Stromal cell of bone marrow (primary cell): Measurements from ENCODE around the gene IVD.

Experiments used
- DNase-seq: peaks from one replicate; pipeline ENCODE4 v3.0.0-alpha.2; 2012; ENCODE audit warnings: low read depth

The IVD gene

DNA sequence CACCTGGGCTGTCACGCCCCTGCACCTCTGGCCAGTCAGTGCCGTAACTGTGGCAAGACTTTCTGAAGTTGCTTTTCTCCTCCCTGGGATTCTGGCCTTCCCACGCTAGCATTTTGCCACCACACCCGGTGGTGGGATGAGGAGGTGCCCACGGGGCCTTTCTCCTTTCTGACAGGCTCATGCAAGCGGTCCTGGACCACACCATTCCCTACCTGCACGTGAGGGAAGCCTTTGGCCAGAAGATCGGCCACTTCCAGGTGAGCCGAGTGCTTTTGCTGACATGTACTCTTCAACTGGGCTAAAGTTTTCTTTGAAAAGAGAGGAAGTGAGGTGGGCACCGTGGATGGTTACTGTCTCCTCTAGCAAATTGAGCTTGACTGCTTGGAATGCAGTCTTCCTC lies 9.6 kb downstream of the IVD start:
- DNase-seq = no peak

DNA sequence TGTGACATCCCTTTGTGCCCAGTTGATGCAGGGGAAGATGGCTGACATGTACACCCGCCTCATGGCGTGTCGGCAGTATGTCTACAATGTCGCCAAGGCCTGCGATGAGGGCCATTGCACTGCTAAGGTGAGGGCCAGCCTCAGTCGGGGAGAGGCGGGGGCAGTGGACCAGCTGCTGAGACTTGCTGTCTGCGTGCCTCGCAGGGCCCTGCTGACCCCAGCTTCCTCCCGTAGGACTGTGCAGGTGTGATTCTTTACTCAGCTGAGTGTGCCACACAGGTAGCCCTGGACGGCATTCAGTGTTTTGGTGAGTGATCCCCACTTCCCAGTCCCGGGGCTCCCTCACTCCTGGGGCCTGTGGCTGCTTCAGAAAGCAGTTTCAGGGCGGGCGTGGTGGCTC lies 10.5 kb downstream of the IVD start:
- DNase-seq = no peak

DNA sequence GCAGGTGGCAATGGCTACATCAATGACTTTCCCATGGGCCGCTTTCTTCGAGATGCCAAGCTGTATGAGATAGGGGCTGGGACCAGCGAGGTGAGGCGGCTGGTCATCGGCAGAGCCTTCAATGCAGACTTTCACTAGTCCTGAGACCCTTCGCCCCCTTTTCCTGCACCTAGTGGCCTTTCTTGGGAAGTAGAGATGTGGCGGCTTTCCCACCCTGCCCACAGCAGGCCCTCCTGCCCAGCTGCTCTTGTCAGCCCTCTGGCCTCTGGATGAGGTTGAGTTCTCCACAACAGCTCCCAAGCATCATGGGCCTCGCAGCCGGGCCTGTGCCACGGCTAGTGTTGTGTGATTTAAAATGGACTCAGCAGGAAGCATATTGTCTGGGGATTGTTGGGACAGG lies 12.5 kb downstream of the IVD start:
- no peak for DNase-seq

DNA sequence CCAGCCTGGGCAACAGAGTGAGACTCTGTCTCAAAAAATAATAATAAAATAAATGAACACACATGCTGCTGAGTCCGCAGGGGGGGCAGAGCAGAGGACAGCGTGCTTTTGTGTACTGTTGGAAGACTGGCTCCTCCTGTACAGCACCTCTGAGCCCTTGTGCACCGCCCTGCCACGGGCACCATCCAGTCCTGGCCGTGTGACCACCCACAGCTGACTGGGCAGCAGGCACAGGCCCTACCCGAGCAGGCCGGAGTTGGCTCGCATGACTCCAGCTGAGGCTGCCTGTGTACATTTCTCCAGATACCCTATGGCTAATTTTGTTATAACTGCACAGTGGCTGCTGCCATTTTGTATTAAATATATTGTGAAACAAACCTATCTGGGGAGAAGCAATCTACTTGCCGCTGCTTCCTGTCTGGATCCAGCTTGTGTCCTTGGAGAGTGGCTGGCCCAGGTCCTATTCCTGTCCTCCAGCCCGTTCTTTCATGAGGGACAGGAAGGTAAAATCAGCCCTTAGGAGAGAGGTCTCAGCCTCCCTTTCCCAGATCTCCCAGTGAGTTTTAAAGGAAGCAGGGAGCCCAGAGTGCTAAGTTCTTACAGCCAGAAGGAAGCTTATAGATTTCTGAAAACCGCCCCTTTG lies 14.6 kb downstream of the IVD start:
- no peak for DNase-seq

- DNase-seq = no peak
Observed at GRCh38 chr15:40420793-40421192, 15.2 kb downstream of the IVD start.

GRCh38 chr15:40421246-40422157 lies 15.9 kb downstream of the IVD start:
- peak; percentile 18 for DNase-seq

GRCh38 chr15:40424483-40425115 lies 19.0 kb downstream of the IVD start:
- no peak for DNase-seq

- no peak for DNase-seq
Observed at GRCh38 chr15:40425681-40426080, 20.1 kb downstream of the IVD start.

DNA sequence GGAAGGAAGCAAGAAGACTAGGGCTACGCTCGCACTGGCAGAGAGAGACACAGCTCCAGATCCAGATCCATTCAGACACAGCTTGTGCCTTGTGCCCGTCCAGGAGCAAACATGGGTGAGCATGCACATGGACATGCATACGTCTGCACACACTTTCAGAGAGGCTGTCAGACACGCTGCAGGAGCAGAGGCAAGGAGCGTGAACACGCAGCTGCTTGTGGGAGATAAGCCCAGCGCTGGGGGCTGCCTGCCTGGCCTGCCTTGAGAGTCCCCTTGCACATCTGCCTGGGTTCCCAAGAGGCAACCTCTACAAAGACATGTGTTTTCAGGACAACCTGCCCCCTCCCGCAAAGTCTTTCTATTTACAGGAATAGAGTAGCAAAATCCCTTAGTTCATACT lies 21.6 kb downstream of the IVD start:
- no peak for DNase-seq

DNA sequence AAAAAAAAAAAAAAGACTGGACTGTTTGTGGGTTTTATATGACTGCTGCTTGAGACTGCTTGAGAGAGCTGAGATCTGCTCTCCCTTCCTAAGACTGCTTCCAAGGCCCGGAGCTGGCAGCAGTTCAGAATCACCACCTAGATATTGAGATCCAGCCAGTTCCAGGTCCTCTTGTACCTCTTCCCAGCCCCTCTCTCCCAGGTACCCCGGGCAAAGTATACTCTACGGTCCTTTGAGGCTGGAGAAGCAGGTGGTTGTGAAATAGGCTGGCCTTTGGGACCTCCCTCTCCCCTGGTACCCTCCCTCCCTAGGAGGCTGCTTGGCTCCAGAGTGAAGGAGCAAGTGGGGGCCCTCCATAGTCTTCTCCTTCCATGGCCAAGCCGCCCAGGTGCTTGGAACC lies 22.6 kb downstream of the IVD start:
- no peak for DNase-seq

DNA sequence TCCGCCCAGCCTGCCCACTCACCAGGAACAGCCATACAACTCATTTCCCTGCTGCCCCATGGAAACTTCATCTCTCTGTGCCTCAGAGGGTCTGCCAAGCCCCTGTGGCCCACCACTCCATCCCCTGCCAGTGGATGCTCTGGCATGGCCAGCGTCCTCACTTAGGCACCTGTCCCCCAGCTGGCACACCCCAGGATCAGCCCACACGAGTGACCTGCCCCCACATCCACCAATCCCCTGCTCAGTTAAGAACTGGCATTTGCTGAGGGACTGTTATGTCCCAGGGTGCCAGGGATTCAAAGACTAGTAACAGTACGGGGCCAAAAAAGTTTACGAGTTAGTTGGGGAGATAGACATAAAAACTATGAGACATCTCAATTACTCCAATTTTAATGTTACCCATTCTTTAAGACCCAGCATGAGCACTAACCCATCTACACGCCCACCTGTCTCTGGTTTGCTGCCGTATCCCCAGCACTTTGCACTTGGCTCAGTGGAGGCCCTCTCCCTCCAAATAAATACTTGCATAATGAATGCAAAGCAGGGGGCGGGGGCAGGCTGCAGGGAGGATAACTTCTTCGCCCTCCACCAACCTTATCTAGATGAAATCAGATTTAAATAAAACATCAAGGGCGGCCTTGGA lies 23.6 kb downstream of the IVD start:
- no peak for DNase-seq

DNA sequence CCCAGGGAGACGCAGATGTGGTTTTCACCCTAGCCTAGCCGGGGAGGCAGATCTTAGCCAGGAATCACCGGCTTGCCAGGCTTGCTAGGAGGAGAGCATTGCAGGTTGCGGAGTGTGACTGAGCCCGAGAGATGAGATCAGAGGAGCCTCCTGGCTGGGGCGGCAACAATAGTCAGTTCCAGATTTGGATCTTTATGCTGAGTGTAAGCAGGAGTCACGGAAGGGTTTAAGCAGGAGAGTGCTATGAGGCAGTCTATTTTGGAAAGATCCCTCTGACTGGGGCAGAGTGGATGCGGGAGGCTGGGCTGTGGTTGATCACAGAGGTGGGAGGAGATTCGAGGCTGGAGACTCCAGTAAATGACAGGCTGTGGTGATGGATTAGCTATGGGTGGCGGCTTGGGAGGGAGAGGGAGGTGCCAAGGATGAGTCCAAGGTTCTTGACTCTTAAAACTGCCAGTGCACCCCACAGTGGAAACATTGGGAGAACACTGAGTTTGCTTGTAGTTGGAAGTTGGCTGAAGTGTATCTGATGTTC lies 24.7 kb downstream of the IVD start:
- DNase-seq = peak; percentile 73

GRCh38 chr15:40435023-40435709 lies 29.6 kb downstream of the IVD start:
- DNase-seq = no peak

DNA sequence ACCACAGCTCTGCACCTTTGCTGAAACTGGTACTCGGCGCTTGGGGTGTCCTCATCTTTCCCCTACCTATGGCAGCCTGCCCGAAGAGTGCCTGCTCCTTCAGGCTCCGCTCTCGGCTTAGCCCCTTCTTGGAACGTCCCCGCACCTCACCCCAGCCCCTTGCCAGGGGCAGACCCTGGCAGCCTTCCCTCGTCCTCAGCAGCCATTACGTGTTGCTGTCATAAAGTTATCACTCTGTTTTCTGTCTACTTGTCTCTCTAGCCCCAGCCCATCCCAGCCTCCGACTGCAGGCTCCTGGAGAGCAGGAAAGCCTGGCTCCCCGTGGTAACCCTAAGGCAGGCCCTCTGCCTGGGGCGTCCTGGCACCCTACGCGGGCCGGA lies 30.1 kb downstream of the IVD start:
- DNase-seq = no peak

- no peak for DNase-seq
Observed at GRCh38 chr15:40436116-40436891, 30.7 kb downstream of the IVD start.

DNA sequence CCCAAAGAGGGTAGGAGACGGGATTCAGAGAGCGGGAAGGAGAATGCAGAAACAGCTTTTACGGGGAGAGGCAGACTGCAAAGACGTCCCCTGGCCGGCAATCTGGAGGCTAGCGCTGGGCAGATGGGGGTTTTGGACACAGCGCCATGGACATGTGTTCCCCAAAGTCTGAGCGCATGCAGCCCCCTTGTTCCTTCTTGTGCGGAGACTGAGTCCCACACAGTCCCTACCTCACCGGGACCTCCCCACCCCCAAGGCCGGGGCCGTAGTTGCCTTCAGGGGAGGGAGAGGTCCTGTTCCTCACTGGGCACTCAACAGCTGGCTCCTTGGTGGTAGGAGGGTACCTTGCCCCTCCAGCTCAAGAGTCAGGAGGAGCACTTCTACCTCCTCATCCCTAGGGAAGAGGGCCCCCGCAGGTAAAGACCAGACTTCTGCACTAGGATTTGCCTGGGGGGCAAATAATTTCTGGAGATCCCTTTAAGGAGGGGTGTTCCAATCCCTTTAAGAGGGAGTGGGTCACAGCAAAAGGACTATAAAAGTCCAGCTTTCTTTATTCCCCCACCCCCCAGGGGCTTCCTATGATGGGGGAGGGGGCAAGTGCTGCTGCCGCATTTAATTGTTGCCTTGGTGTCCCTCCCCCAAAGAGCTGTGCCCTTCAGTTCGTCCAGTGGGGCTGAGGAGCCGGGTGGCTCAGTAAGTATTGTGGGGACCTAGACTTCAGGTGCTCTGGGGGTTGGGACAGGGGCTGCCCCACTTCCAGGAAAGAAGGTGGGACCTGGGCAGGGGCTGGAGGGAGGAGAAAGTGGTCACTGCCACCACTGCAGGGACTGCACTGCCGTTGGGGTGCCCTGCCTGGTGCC lies 31.5 kb downstream of the IVD start:
- DNase-seq = no peak

- no peak for DNase-seq
Observed at GRCh38 chr15:40437752-40438687, 32.4 kb downstream of the IVD start.

- DNase-seq = no peak
Observed at GRCh38 chr15:40438712-40439111, 33.1 kb downstream of the IVD start.

- DNase-seq = no peak
Observed at GRCh38 chr15:40439461-40439959, 33.9 kb downstream of the IVD start.
